H1 (cell line): ENCODE results near the gene LPP. TPM values are rescaled to one million over a fixed set of nuclear protein-coding genes. Genes with fewer than 3 reads are reported as not detected.

Experiments used
- CTCF ChIA-PET: fragments of 300-600 bp; sonication (Branson Sonifier 250); formaldehyde crosslinking; loops from one replicate; lab custom pipeline; 2021; ENCODE audit not compliant: partially characterized antibody; lab: Charles Lee
- POLR2A ChIA-PET: fragments of 300-600 bp; sonication (Branson Sonifier 250); formaldehyde crosslinking; loops from one replicate; lab custom pipeline; 2021; ENCODE audit warnings: inconsistent platforms; ENCODE audit not compliant: partially characterized antibody; lab: Charles Lee
- DNase-seq, 2 experiments: peaks; one replicate each; pipeline versions ENCODE4 v3.0.0 to v3.0.0-alpha.2; 2010 to 2022; ENCODE audit warnings: low spot score in 2 of 2, low read depth in 1 of 2, mixed read lengths in 1 of 2
- FAIRE-seq: peaks from 2 replicates; lab custom pipeline; 2011; peaks lifted over from hg19 to GRCh38; lab: Jason Lieb, UNC
- H2AFZ ChIP-seq: 2 replicates; pipeline ENCODE4 v1.8.1; 2012; ENCODE audit warnings: low read length, inconsistent platforms
- H2AK5ac ChIP-seq: 2 replicates; pipeline ENCODE4 v1.6.1; 2013; ENCODE audit warnings: low read depth, low read length
- H2BK120ac ChIP-seq: replicated peaks from 2 replicates; pipeline ENCODE3; 2013; ENCODE audit warnings: low read depth, low read length, inconsistent platforms
- H2BK12ac ChIP-seq: 2 replicates; pipeline ENCODE4 v1.6.1; 2013; ENCODE audit warnings: low read depth, low read length
- H2BK15ac ChIP-seq: 2 replicates; pipeline ENCODE4 v1.6.1; 2013; ENCODE audit warnings: low read length
- H2BK20ac ChIP-seq: 2 replicates; pipeline ENCODE4 v1.6.1; 2013; ENCODE audit warnings: low read length
- H2BK5ac ChIP-seq: 2 replicates; pipeline ENCODE4 v1.6.1; 2013; ENCODE audit warnings: low read depth, low read length
- H3K14ac ChIP-seq: 2 replicates; pipeline ENCODE4 v1.6.1; 2013; ENCODE audit warnings: inconsistent platforms; ENCODE audit not compliant: insufficient read length
- H3K18ac ChIP-seq: 2 replicates; pipeline ENCODE4 v1.6.1; 2013; ENCODE audit warnings: low read length; ENCODE audit errors: extremely low read depth
- H3K23ac ChIP-seq: 2 replicates; pipeline ENCODE4 v1.6.1; 2013; ENCODE audit warnings: inconsistent platforms; ENCODE audit not compliant: insufficient read length
- H3K23me2 ChIP-seq: 2 replicates; pipeline ENCODE4 v1.6.1; 2013; ENCODE audit warnings: low read depth, low read length
- H3K27ac ChIP-seq: 2 replicates; pipeline ENCODE4 v1.6.1; 2011; ENCODE audit warnings: low read depth, low read length, inconsistent platforms
- H3K27me3 ChIP-seq, 4 experiments: replicated peaks in 1 of 4; 1 replicate in 1 of 4; 2 replicates in 3 of 4; pipeline versions ENCODE4 v1.6.1 to v1.8.1; 2011 to 2013; ENCODE audit warnings: low read length in 3 of 4, mild to moderate bottlenecking in 3 of 4, inconsistent platforms in 2 of 4, mixed read lengths in 2 of 4, moderate library complexity in 1 of 4; ENCODE audit not compliant: control insufficient read depth in 3 of 4, insufficient read depth in 3 of 4; ENCODE audit errors: extremely low read depth in 1 of 4
- H3K36me3 ChIP-seq, 4 experiments: 2 replicates each; pipeline versions ENCODE4 v1.6.1 to v1.8.1; 2011 to 2013; ENCODE audit warnings: mild to moderate bottlenecking in 4 of 4, low read length in 3 of 4, moderate library complexity in 2 of 4, control low read depth in 1 of 4, inconsistent platforms in 1 of 4; ENCODE audit not compliant: insufficient read depth in 4 of 4, control insufficient read depth in 2 of 4
- H3K4ac ChIP-seq: replicated peaks from 2 replicates; pipeline ENCODE3; 2013; ENCODE audit warnings: low read length, low read depth, mixed read lengths, inconsistent platforms; ENCODE audit not compliant: insufficient read length
- H3K4me1 ChIP-seq, 4 experiments: replicated peaks in 1 of 4; 1 replicate in 1 of 4; 2 replicates in 3 of 4; pipeline versions ENCODE4 v1.6.1 to v1.8.1; 2011 to 2013; ENCODE audit warnings: low read length in 3 of 4, inconsistent platforms in 2 of 4, mixed read lengths in 1 of 4; ENCODE audit not compliant: insufficient read depth in 4 of 4, control insufficient read depth in 3 of 4
- H3K4me2 ChIP-seq, 2 experiments: 2 replicates each; pipeline versions ENCODE4 v1.6.1 to v1.8.1; 2011 to 2013; ENCODE audit warnings: low read depth in 2 of 2, low read length in 2 of 2, control low read depth in 1 of 2, inconsistent platforms in 1 of 2, mild to moderate bottlenecking in 1 of 2; ENCODE audit not compliant: insufficient read depth in 1 of 2
- H3K4me3 ChIP-seq, 4 experiments: fragments of 200-600, 300-600 bp in 1 of 4; sonication (generic), shearing (Covaris generic), sonication (Bioruptor Twin) in 1 of 4; 2 replicates each; pipeline versions ENCODE4 v1.5.1 to v1.8.1; 2011 to 2016; ENCODE audit warnings: low read length in 4 of 4, low read depth in 3 of 4, control low read depth in 2 of 4, inconsistent platforms in 2 of 4, mild to moderate bottlenecking in 2 of 4, mixed read lengths in 1 of 4, moderate library complexity in 1 of 4; ENCODE audit not compliant: insufficient read depth in 2 of 4; ENCODE audit errors: extremely low read depth in 1 of 4
- H3K56ac ChIP-seq: replicated peaks from 2 replicates; pipeline ENCODE3; 2013; ENCODE audit warnings: low read depth, mild to moderate bottlenecking, mixed read lengths, low read length, inconsistent platforms; ENCODE audit not compliant: insufficient read length
- H3K79me1 ChIP-seq: 2 replicates; pipeline ENCODE4 v1.6.1; 2013; ENCODE audit warnings: low read depth, low read length, control low read depth
- H3K79me2 ChIP-seq, 2 experiments: 2 replicates each; pipeline versions ENCODE4 v1.6.1 to v1.8.1; 2012 to 2013; ENCODE audit warnings: low read length in 2 of 2, mild to moderate bottlenecking in 2 of 2, inconsistent platforms in 1 of 2; ENCODE audit not compliant: insufficient read depth in 2 of 2, control insufficient read depth in 1 of 2
- H3K9ac ChIP-seq, 4 experiments: replicated peaks in 1 of 4; 1 replicate in 1 of 4; 2 replicates in 3 of 4; pipeline versions ENCODE4 v1.6.1 to v1.8.1; 2011 to 2013; ENCODE audit warnings: low read depth in 3 of 4, low read length in 3 of 4, control low read depth in 2 of 4, mild to moderate bottlenecking in 2 of 4, moderate library complexity in 2 of 4, inconsistent platforms in 1 of 4; ENCODE audit errors: extremely low read depth in 1 of 4
- H3K9me3 ChIP-seq, 2 experiments: 2 replicates each; pipeline versions ENCODE4 v1.6.1 to v1.8.1; 2012 to 2013; ENCODE audit warnings: mild to moderate bottlenecking in 2 of 2, moderate library complexity in 2 of 2, control low read depth in 1 of 2, inconsistent platforms in 1 of 2, low read depth in 1 of 2, low read length in 1 of 2, mixed read lengths in 1 of 2; ENCODE audit not compliant: insufficient read depth in 2 of 2
- H4K20me1 ChIP-seq, 2 experiments: replicated peaks in 1 of 2; 2 replicates each; pipeline versions ENCODE3 to v1.8.1; 2011 to 2013; ENCODE audit warnings: inconsistent platforms in 2 of 2, low read length in 2 of 2, mild to moderate bottlenecking in 1 of 2; ENCODE audit not compliant: insufficient read depth in 2 of 2, control insufficient read depth in 1 of 2
- H4K5ac ChIP-seq: 2 replicates; pipeline ENCODE4 v1.6.1; 2013; ENCODE audit warnings: low read length, low read depth, mixed read lengths, inconsistent platforms; ENCODE audit not compliant: insufficient read length
- H4K8ac ChIP-seq: 2 replicates; pipeline ENCODE4 v1.8.0; 2013; ENCODE audit warnings: mild to moderate bottlenecking, moderate library complexity, low read length, inconsistent platforms; ENCODE audit not compliant: insufficient read depth; ENCODE audit errors: extremely low read depth
- H4K91ac ChIP-seq: replicated peaks from 2 replicates; pipeline ENCODE3; 2013; ENCODE audit warnings: low read length, mixed read lengths, inconsistent platforms; ENCODE audit not compliant: insufficient read length
- RBBP5 ChIP-seq: IDR thresholded peaks from 2 replicates; pipeline ENCODE4 v1.7.1; 2012; ENCODE audit warnings: low read depth, mild to moderate bottlenecking, inconsistent platforms, low read length, moderate library complexity, borderline replicate concordance
- SIRT6 ChIP-seq: IDR thresholded peaks from one replicate; pipeline ENCODE4 v1.7.1; 2012; ENCODE audit warnings: low read length, inconsistent platforms
- TAF7 ChIP-seq: optimal IDR thresholded peaks from 2 replicates; pipeline ENCODE3; 2011; ENCODE audit warnings: low read depth, mild to moderate bottlenecking, inconsistent platforms, low read length, moderate library complexity, borderline replicate concordance
- WGBS, 2 experiments: shearing (Covaris generic) in 1 of 2; methylation state at CpG; one replicate each; pipeline versions ENCODE4 v1.1.6 to v1.1.7; 2013 to 2015; ENCODE audit warnings: low lambda C conversion rate in 2 of 2, mixed read lengths in 2 of 2, inconsistent platforms in 1 of 2, low coverage in 1 of 2, missing lambda C conversion rate in 1 of 2; ENCODE audit not compliant: insufficient replicate concordance in 2 of 2, insufficient coverage in 1 of 2, insufficient read length in 1 of 2; ENCODE audit errors: extremely low coverage in 1 of 2, missing lambda C conversion rate in 1 of 2; 5-methylcytosine and 5-hydroxymethylcytosine counted together
- polyA plus RNA-seq, 7 experiments: library from polyadenylated mRNA; depleted of rRNA in 3 of 7; stranded (reverse) in 5 of 7; unstranded in 2 of 7; fragments of >200 nt in 5 of 7; fragments of 200-250 nt in 2 of 7; gene quantifications; 1 replicate in 5 of 7; 2 replicates in 1 of 7; 4 replicates in 1 of 7; pipeline versions ENCODE4 v1.2.1 to v1.2.3, GENCODE V29; 2011 to 2013; ENCODE audit warnings: missing spikeins in 2 of 7, mixed read lengths in 2 of 7
- total RNA-seq: library from RNA; stranded (reverse); fragmentation: NEBNext Ultra II Directional; extraction: Animal tissue kit (Norgen Biotek cat#: 25700); gene quantifications from 2 replicates; pipeline ENCODE4 v1.2.1, GENCODE V29; 2021

The LPP gene
- total and polyA plus RNA-seq, 2 of the 8 experiments (the other 6 are each of a cell fraction or from before 2014, with no cell fraction given), result 10.0 to 53.3 TPM

GRCh38 chr3:188706176-188706575 is 552.2 kb downstream of the LPP start:
- FAIRE-seq (no peak), DNase-seq (no peak)
- ChIA-PET CTCF (interaction anchor here (0.7 kb wide), 1 partner anchor 9 kb away, joined by 3 read pairs; no protein-coding TSS in a partner anchor), POLR2A (no interaction called here)
- H3K23ac ChIP-seq, result no peak overlapping the region
- no peaks in the 10 kb centered on the region for H3K23me2 ChIP-seq
- no peak overlapping the region for H2AFZ ChIP-seq
- no peak overlapping the region for H2AK5ac ChIP-seq
- no peak overlapping the region for H3K9ac ChIP-seq
- H4K8ac ChIP-seq, result no peak overlapping the region
- H3K18ac ChIP-seq, result no peak overlapping the region
- no peaks in the 10 kb centered on the region for H3K4me1 ChIP-seq
- no peak overlapping the region for H3K27ac ChIP-seq
- H3K36me3 ChIP-seq, result no peaks in the 10 kb centered on the region
- no peaks in the 10 kb centered on the region for H3K79me2 ChIP-seq
- no peaks in the 10 kb centered on the region for H3K9me3 ChIP-seq
- H3K4me3 ChIP-seq, result no peak overlapping the region
- no peak overlapping the region for H4K5ac ChIP-seq
- no peak overlapping the region for H2BK15ac ChIP-seq
- no peak overlapping the region for H2BK20ac ChIP-seq
- H2BK12ac ChIP-seq, result no peak overlapping the region
- H4K20me1 ChIP-seq, result peaks cover 0 to 2% of the 10 kb centered on the region in 2 experiments
- no peak overlapping the region for H2BK5ac ChIP-seq
- no peak overlapping the region for H3K56ac ChIP-seq
- no peak overlapping the region for H2BK120ac ChIP-seq
- no peak overlapping the region for H4K91ac ChIP-seq
- no peaks in the 10 kb centered on the region for H3K27me3 ChIP-seq
- H3K4me2 ChIP-seq, result no peak overlapping the region
- H3K79me1 ChIP-seq, result no peaks in the 10 kb centered on the region
- H3K14ac ChIP-seq, result no peak overlapping the region
- H3K4ac ChIP-seq, result no peak overlapping the region
- WGBS, 2 experiments, result 83% methylated on average over 1 of the region's 1 CpG; no CpG with 5 or more reads in 1 of the 2 experiments
- TF ChIP-seq TAF7, result no peak
- TF ChIP-seq RBBP5, result no peak
- no peak for TF ChIP-seq SIRT6
